ENCODE results near the gene FOXR2.

GRCh38 chrX:55648434-55648833, 25.2 kb downstream of the FOXR2 start:
- TF ChIP-seq CTCF (IDR thresholded peaks at IDR 0.05) = no peak
- TF ChIP-seq EP300 (IDR thresholded peaks at IDR 0.05) = no peak
- no peak for TF ChIP-seq POLR2A (IDR thresholded peaks at IDR 0.05)
- no peak for TF ChIP-seq POLR2AphosphoS5 (IDR thresholded peaks at IDR 0.05)
